Osteoblast (primary cell): Measurements from ENCODE around the gene SLC16A13. TPM values are rescaled to one million over a fixed set of nuclear protein-coding genes. Genes with fewer than 3 reads are reported as not detected.

ENCODE experiments used
- DNase-seq: peaks from one replicate; pipeline ENCODE4 v3.0.0; 2011; ENCODE audit warnings: low spot score, mixed read lengths; ENCODE audit not compliant: insufficient read length; ENCODE audit errors: missing footprints
- H2AFZ ChIP-seq: 2 replicates; pipeline ENCODE4 v1.6.0; 2011; ENCODE audit warnings: mild to moderate bottlenecking, low read length
- H3K27ac ChIP-seq: 2 replicates; pipeline ENCODE4 v1.5.1; 2011; ENCODE audit warnings: mild to moderate bottlenecking, low read depth, low read length, moderate library complexity
- H3K27me3 ChIP-seq: 2 replicates; pipeline ENCODE4 v1.6.0; 2012; ENCODE audit warnings: mild to moderate bottlenecking, control low read depth, inconsistent platforms, low read length, moderate library complexity; ENCODE audit not compliant: insufficient read depth
- H3K36me3 ChIP-seq: 2 replicates; pipeline ENCODE4 v1.5.1; 2011; ENCODE audit warnings: mild to moderate bottlenecking, low read length, control low read depth, moderate library complexity; ENCODE audit not compliant: insufficient read depth
- H3K4me1 ChIP-seq: 2 replicates; pipeline ENCODE4 v1.5.1; 2011; ENCODE audit warnings: mild to moderate bottlenecking, low read length, control low read depth, moderate library complexity; ENCODE audit not compliant: insufficient read depth
- H3K4me2 ChIP-seq: 2 replicates; pipeline ENCODE4 v1.6.0; 2011; ENCODE audit warnings: mild to moderate bottlenecking, low read length; ENCODE audit not compliant: insufficient read depth
- H3K4me3 ChIP-seq: fragments of 200-600 bp; sonication (generic); 3 replicates; pipeline ENCODE4 v1.5.1; 2012; ENCODE audit warnings: mild to moderate bottlenecking, low read length, inconsistent platforms; ENCODE audit not compliant: insufficient read depth
- H3K79me2 ChIP-seq: 2 replicates; pipeline ENCODE4 v1.6.0; 2012; ENCODE audit warnings: mild to moderate bottlenecking, low read length, control low read depth, inconsistent platforms; ENCODE audit not compliant: insufficient read depth
- H3K9me3 ChIP-seq: 2 replicates; pipeline ENCODE4 v1.5.1; 2011; ENCODE audit warnings: low read depth, low read length, control low read depth
- H4K20me1 ChIP-seq: 2 replicates; pipeline ENCODE4 v1.6.0; 2012; ENCODE audit warnings: mild to moderate bottlenecking, low read length, control low read depth; ENCODE audit not compliant: insufficient read depth
- CTCF ChIP-seq: IDR thresholded peaks from 2 replicates; pipeline ENCODE4 v1.5.1; 2011; ENCODE audit warnings: mild to moderate bottlenecking, low read depth, low read length, moderate library complexity; ENCODE audit errors: extremely low read depth
- total RNA-seq: library from RNA; depleted of rRNA; stranded (reverse); fragments of >200 nt; gene quantifications from 2 replicates; pipeline ENCODE4 v1.2.3, GENCODE V29; 2012

SLC16A13 gene
- total RNA-seq, 1 donor, result 1.4 TPM

GRCh38 chr17:7026471-7027115, 9.2 kb upstream of the SLC16A13 start:
- Histone ChIP-seq H3K36me3 (no peaks in the 10 kb centered on the region), H3K4me3 (no peak overlapping the region), H3K9me3 (no peaks in the 10 kb centered on the region)

GRCh38 chr17:7027335-7027734, 8.5 kb upstream of the SLC16A13 start:
- no peak for DNase-seq
- Histone ChIP-seq H2AFZ (no peak overlapping the region), H3K27ac (no peak overlapping the region), H4K20me1 (no peaks in the 10 kb centered on the region), H3K79me2 (no peaks in the 10 kb centered on the region), H3K36me3 (no peaks in the 10 kb centered on the region), H3K4me2 (no peak overlapping the region), H3K4me3 (no peak overlapping the region), H3K9me3 (no peaks in the 10 kb centered on the region), H3K4me1 (peaks cover 6% of the 10 kb centered on the region), H3K27me3 (peaks cover 4% of the 10 kb centered on the region)
- no peak for TF ChIP-seq CTCF

More at GRCh38 chr17:7026471-7027115, 9.2 kb upstream of the SLC16A13 start:
- H3K27ac ChIP-seq, result no peak overlapping the region
- DNase-seq, result no peak
- TF ChIP-seq CTCF, result no peak
- no peak overlapping the region for H3K4me2 ChIP-seq
- peaks cover 11% of the 10 kb centered on the region for H3K4me1 ChIP-seq
- no peaks in the 10 kb centered on the region for H3K79me2 ChIP-seq
- peaks cover 4% of the 10 kb centered on the region for H3K27me3 ChIP-seq
- H2AFZ ChIP-seq, result no peak overlapping the region
- H4K20me1 ChIP-seq, result no peaks in the 10 kb centered on the region

GRCh38 chr17:7029096-7029495, 6.7 kb upstream of the SLC16A13 start:
- Histone ChIP-seq H3K9me3 (no peaks in the 10 kb centered on the region), H3K4me2 (no peak overlapping the region), H4K20me1 (no peaks in the 10 kb centered on the region), H2AFZ (no peak overlapping the region), H3K79me2 (no peaks in the 10 kb centered on the region), H3K4me1 (no peaks in the 10 kb centered on the region), H3K4me3 (no peak overlapping the region), H3K27me3 (no peaks in the 10 kb centered on the region), H3K27ac (no peak overlapping the region), H3K36me3 (no peaks in the 10 kb centered on the region)
- no peak for TF ChIP-seq CTCF
- DNase-seq, result no peak

GRCh38 chr17:7029659-7030058, 6.2 kb upstream of the SLC16A13 start:
- DNase-seq, result no peak
- no peaks in the 10 kb centered on the region for H3K36me3 ChIP-seq
- no peak overlapping the region for H3K27ac ChIP-seq
- no peaks in the 10 kb centered on the region for H3K4me1 ChIP-seq
- no peaks in the 10 kb centered on the region for H3K27me3 ChIP-seq
- TF ChIP-seq CTCF, result no peak
- H3K79me2 ChIP-seq, result no peaks in the 10 kb centered on the region
- no peaks in the 10 kb centered on the region for H3K9me3 ChIP-seq
- H2AFZ ChIP-seq, result no peak overlapping the region
- H4K20me1 ChIP-seq, result no peaks in the 10 kb centered on the region
- no peak overlapping the region for H3K4me2 ChIP-seq
- H3K4me3 ChIP-seq, result no peak overlapping the region
